C4-2B (cell line): ENCODE data around the gene SEBOX.

Experiments
- CTCF ChIP-seq: fragments of 450-650 bp; conservative IDR thresholded peaks from 2 replicates; pipeline ENCODE4 v1.5.1; 2017; ENCODE audit warnings: mild to moderate bottlenecking
- ZFX ChIP-seq: fragments of 450-650 bp; IDR thresholded peaks from 2 replicates; pipeline ENCODE4 v1.6.1; 2017

GRCh38 chr17:28372203-28372944, 7.4 kb upstream of the SEBOX start:
- TF ChIP-seq CTCF, result no peak
- no peak for TF ChIP-seq ZFX
